H1 (cell line): Measurements from ENCODE around the gene PLXDC2. TPM values are rescaled to one million over a fixed set of nuclear protein-coding genes. Genes with fewer than 3 reads are reported as not detected.

Source experiments
- CTCF ChIA-PET: fragments of 300-600 bp; sonication (Branson Sonifier 250); formaldehyde crosslinking; loops from one replicate; lab custom pipeline; 2021; ENCODE audit not compliant: partially characterized antibody; lab: Charles Lee
- POLR2A ChIA-PET: fragments of 300-600 bp; sonication (Branson Sonifier 250); formaldehyde crosslinking; loops from one replicate; lab custom pipeline; 2021; ENCODE audit warnings: inconsistent platforms; ENCODE audit not compliant: partially characterized antibody; lab: Charles Lee
- DNase-seq, 2 experiments: peaks; one replicate each; pipeline versions ENCODE4 v3.0.0 to v3.0.0-alpha.2; 2010 to 2022; ENCODE audit warnings: low spot score in 2 of 2, low read depth in 1 of 2, mixed read lengths in 1 of 2
- FAIRE-seq: peaks from 2 replicates; lab custom pipeline; 2011; peaks lifted over from hg19 to GRCh38; lab: Jason Lieb, UNC
- H2AFZ ChIP-seq: 2 replicates; pipeline ENCODE4 v1.8.1; 2012; ENCODE audit warnings: low read length, inconsistent platforms
- H2AK5ac ChIP-seq: 2 replicates; pipeline ENCODE4 v1.6.1; 2013; ENCODE audit warnings: low read depth, low read length
- H2BK120ac ChIP-seq: replicated peaks from 2 replicates; pipeline ENCODE3; 2013; ENCODE audit warnings: low read depth, low read length, inconsistent platforms
- H2BK12ac ChIP-seq: 2 replicates; pipeline ENCODE4 v1.6.1; 2013; ENCODE audit warnings: low read depth, low read length
- H2BK15ac ChIP-seq: 2 replicates; pipeline ENCODE4 v1.6.1; 2013; ENCODE audit warnings: low read length
- H2BK20ac ChIP-seq: 2 replicates; pipeline ENCODE4 v1.6.1; 2013; ENCODE audit warnings: low read length
- H2BK5ac ChIP-seq: 2 replicates; pipeline ENCODE4 v1.6.1; 2013; ENCODE audit warnings: low read depth, low read length
- H3K14ac ChIP-seq: 2 replicates; pipeline ENCODE4 v1.6.1; 2013; ENCODE audit warnings: inconsistent platforms; ENCODE audit not compliant: insufficient read length
- H3K18ac ChIP-seq: 2 replicates; pipeline ENCODE4 v1.6.1; 2013; ENCODE audit warnings: low read length; ENCODE audit errors: extremely low read depth
- H3K23ac ChIP-seq: 2 replicates; pipeline ENCODE4 v1.6.1; 2013; ENCODE audit warnings: inconsistent platforms; ENCODE audit not compliant: insufficient read length
- H3K23me2 ChIP-seq: 2 replicates; pipeline ENCODE4 v1.6.1; 2013; ENCODE audit warnings: low read depth, low read length
- H3K27ac ChIP-seq: 2 replicates; pipeline ENCODE4 v1.6.1; 2011; ENCODE audit warnings: low read depth, low read length, inconsistent platforms
- H3K27me3 ChIP-seq, 4 experiments: replicated peaks in 1 of 4; 1 replicate in 1 of 4; 2 replicates in 3 of 4; pipeline versions ENCODE4 v1.6.1 to v1.8.1; 2011 to 2013; ENCODE audit warnings: low read length in 3 of 4, mild to moderate bottlenecking in 3 of 4, inconsistent platforms in 2 of 4, mixed read lengths in 2 of 4, moderate library complexity in 1 of 4; ENCODE audit not compliant: control insufficient read depth in 3 of 4, insufficient read depth in 3 of 4; ENCODE audit errors: extremely low read depth in 1 of 4
- H3K36me3 ChIP-seq, 4 experiments: 2 replicates each; pipeline versions ENCODE4 v1.6.1 to v1.8.1; 2011 to 2013; ENCODE audit warnings: mild to moderate bottlenecking in 4 of 4, low read length in 3 of 4, moderate library complexity in 2 of 4, control low read depth in 1 of 4, inconsistent platforms in 1 of 4; ENCODE audit not compliant: insufficient read depth in 4 of 4, control insufficient read depth in 2 of 4
- H3K4ac ChIP-seq: replicated peaks from 2 replicates; pipeline ENCODE3; 2013; ENCODE audit warnings: low read length, low read depth, mixed read lengths, inconsistent platforms; ENCODE audit not compliant: insufficient read length
- H3K4me1 ChIP-seq, 4 experiments: replicated peaks in 1 of 4; 1 replicate in 1 of 4; 2 replicates in 3 of 4; pipeline versions ENCODE4 v1.6.1 to v1.8.1; 2011 to 2013; ENCODE audit warnings: low read length in 3 of 4, inconsistent platforms in 2 of 4, mixed read lengths in 1 of 4; ENCODE audit not compliant: insufficient read depth in 4 of 4, control insufficient read depth in 3 of 4
- H3K4me2 ChIP-seq, 2 experiments: 2 replicates each; pipeline versions ENCODE4 v1.6.1 to v1.8.1; 2011 to 2013; ENCODE audit warnings: low read depth in 2 of 2, low read length in 2 of 2, control low read depth in 1 of 2, inconsistent platforms in 1 of 2, mild to moderate bottlenecking in 1 of 2; ENCODE audit not compliant: insufficient read depth in 1 of 2
- H3K4me3 ChIP-seq, 4 experiments: fragments of 200-600, 300-600 bp in 1 of 4; sonication (generic), shearing (Covaris generic), sonication (Bioruptor Twin) in 1 of 4; 2 replicates each; pipeline versions ENCODE4 v1.5.1 to v1.8.1; 2011 to 2016; ENCODE audit warnings: low read length in 4 of 4, low read depth in 3 of 4, control low read depth in 2 of 4, inconsistent platforms in 2 of 4, mild to moderate bottlenecking in 2 of 4, mixed read lengths in 1 of 4, moderate library complexity in 1 of 4; ENCODE audit not compliant: insufficient read depth in 2 of 4; ENCODE audit errors: extremely low read depth in 1 of 4
- H3K56ac ChIP-seq: replicated peaks from 2 replicates; pipeline ENCODE3; 2013; ENCODE audit warnings: low read depth, mild to moderate bottlenecking, mixed read lengths, low read length, inconsistent platforms; ENCODE audit not compliant: insufficient read length
- H3K79me1 ChIP-seq: 2 replicates; pipeline ENCODE4 v1.6.1; 2013; ENCODE audit warnings: low read depth, low read length, control low read depth
- H3K79me2 ChIP-seq, 2 experiments: 2 replicates each; pipeline versions ENCODE4 v1.6.1 to v1.8.1; 2012 to 2013; ENCODE audit warnings: low read length in 2 of 2, mild to moderate bottlenecking in 2 of 2, inconsistent platforms in 1 of 2; ENCODE audit not compliant: insufficient read depth in 2 of 2, control insufficient read depth in 1 of 2
- H3K9ac ChIP-seq, 4 experiments: replicated peaks in 1 of 4; 1 replicate in 1 of 4; 2 replicates in 3 of 4; pipeline versions ENCODE4 v1.6.1 to v1.8.1; 2011 to 2013; ENCODE audit warnings: low read depth in 3 of 4, low read length in 3 of 4, control low read depth in 2 of 4, mild to moderate bottlenecking in 2 of 4, moderate library complexity in 2 of 4, inconsistent platforms in 1 of 4; ENCODE audit errors: extremely low read depth in 1 of 4
- H3K9me3 ChIP-seq, 2 experiments: 2 replicates each; pipeline versions ENCODE4 v1.6.1 to v1.8.1; 2012 to 2013; ENCODE audit warnings: mild to moderate bottlenecking in 2 of 2, moderate library complexity in 2 of 2, control low read depth in 1 of 2, inconsistent platforms in 1 of 2, low read depth in 1 of 2, low read length in 1 of 2, mixed read lengths in 1 of 2; ENCODE audit not compliant: insufficient read depth in 2 of 2
- H4K20me1 ChIP-seq, 2 experiments: replicated peaks in 1 of 2; 2 replicates each; pipeline versions ENCODE3 to v1.8.1; 2011 to 2013; ENCODE audit warnings: inconsistent platforms in 2 of 2, low read length in 2 of 2, mild to moderate bottlenecking in 1 of 2; ENCODE audit not compliant: insufficient read depth in 2 of 2, control insufficient read depth in 1 of 2
- H4K5ac ChIP-seq: 2 replicates; pipeline ENCODE4 v1.6.1; 2013; ENCODE audit warnings: low read length, low read depth, mixed read lengths, inconsistent platforms; ENCODE audit not compliant: insufficient read length
- H4K8ac ChIP-seq: 2 replicates; pipeline ENCODE4 v1.8.0; 2013; ENCODE audit warnings: mild to moderate bottlenecking, moderate library complexity, low read length, inconsistent platforms; ENCODE audit not compliant: insufficient read depth; ENCODE audit errors: extremely low read depth
- H4K91ac ChIP-seq: replicated peaks from 2 replicates; pipeline ENCODE3; 2013; ENCODE audit warnings: low read length, mixed read lengths, inconsistent platforms; ENCODE audit not compliant: insufficient read length
- ATF3 ChIP-seq: IDR thresholded peaks from 2 replicates; pipeline ENCODE4 v1.6.1; 2011; ENCODE audit warnings: low read depth, mild to moderate bottlenecking, low read length; ENCODE audit not compliant: insufficient read depth
- CTCF ChIP-seq, 3 experiments: IDR thresholded peaks; 1 replicate in 2 of 3; 2 replicates in 1 of 3; pipeline versions ENCODE4 v1.5.1 to v1.6.1; 2011; ENCODE audit warnings: low read length in 3 of 3, mild to moderate bottlenecking in 3 of 3, inconsistent platforms in 2 of 3, low read depth in 1 of 3, moderate library complexity in 1 of 3; ENCODE audit not compliant: insufficient read depth in 1 of 3; ENCODE audit errors: control extremely low read depth in 1 of 3
- RAD21 ChIP-seq, 2 experiments: IDR thresholded peaks in 1 of 2; conservative IDR thresholded peaks in 1 of 2; 2 replicates each; pipeline ENCODE4 v1.6.1; 2011; ENCODE audit warnings: low read depth in 2 of 2, low read length in 2 of 2, improper control_type of control experiment in 1 of 2, inconsistent platforms in 1 of 2, mild to moderate bottlenecking in 1 of 2, moderate library complexity in 1 of 2
- WGBS, 2 experiments: shearing (Covaris generic) in 1 of 2; methylation state at CpG; one replicate each; pipeline versions ENCODE4 v1.1.6 to v1.1.7; 2013 to 2015; ENCODE audit warnings: low lambda C conversion rate in 2 of 2, mixed read lengths in 2 of 2, inconsistent platforms in 1 of 2, low coverage in 1 of 2, missing lambda C conversion rate in 1 of 2; ENCODE audit not compliant: insufficient replicate concordance in 2 of 2, insufficient coverage in 1 of 2, insufficient read length in 1 of 2; ENCODE audit errors: extremely low coverage in 1 of 2, missing lambda C conversion rate in 1 of 2; 5-methylcytosine and 5-hydroxymethylcytosine counted together
- polyA plus RNA-seq, 7 experiments: library from polyadenylated mRNA; depleted of rRNA in 3 of 7; stranded (reverse) in 5 of 7; unstranded in 2 of 7; fragments of >200 nt in 5 of 7; fragments of 200-250 nt in 2 of 7; gene quantifications; 1 replicate in 5 of 7; 2 replicates in 1 of 7; 4 replicates in 1 of 7; pipeline versions ENCODE4 v1.2.1 to v1.2.3, GENCODE V29; 2011 to 2013; ENCODE audit warnings: missing spikeins in 2 of 7, mixed read lengths in 2 of 7
- total RNA-seq: library from RNA; stranded (reverse); fragmentation: NEBNext Ultra II Directional; extraction: Animal tissue kit (Norgen Biotek cat#: 25700); gene quantifications from 2 replicates; pipeline ENCODE4 v1.2.1, GENCODE V29; 2021

The PLXDC2 gene
- total and polyA plus RNA-seq, 2 of the 8 experiments (the other 6 are each of a cell fraction or from before 2014, with no cell fraction given) = 23.0 to 40.5 TPM

GRCh38 chr10:19819419-19820033, 3.3 kb downstream of the PLXDC2 start:
- no peak overlapping the region for H2BK15ac ChIP-seq
- TF ChIP-seq ATF3 (no peak), RAD21 (IDR thresholded peaks at IDR 0.05 in 1 of 2, conservative IDR thresholded peaks at IDR 0.05 in 1 of 2; ENCODE audit: low read depth in 2 of 2, low read length in 2 of 2) (peak; percentile 57 to 64), CTCF (IDR thresholded peaks at IDR 0.05; ENCODE audit: control extremely low read depth in 1 of 3, insufficient read depth in 1 of 3, low read depth in 1 of 3, low read length in 3 of 3) (peak in 2 of 3 experiments; percentile 21 to 61; a peak in 2 of 4 replicates)
- H4K20me1 ChIP-seq = no peaks in the 10 kb centered on the region
- FAIRE-seq (no peak), DNase-seq (no peak)
- H3K79me2 ChIP-seq = peaks cover 5 to 78% of the 10 kb centered on the region in 2 experiments; a peak in 3 of 4 replicates
- H3K14ac ChIP-seq = no peak overlapping the region
- H3K4ac ChIP-seq = no peak overlapping the region
- H3K27me3 ChIP-seq = no peaks in the 10 kb centered on the region
- H4K5ac ChIP-seq = no peak overlapping the region
- no peak overlapping the region for H3K9ac ChIP-seq
- ChIA-PET POLR2A (interaction anchor here (0.8 kb wide), 1 partner anchor 52 kb away, joined by 4 read pairs; no protein-coding TSS in a partner anchor), CTCF (interaction anchor here (0.6 to 1.7 kb wide), 12 partner anchors 9 to 950 kb away, joined by 3 to 12 read pairs (median 4); no protein-coding TSS in a partner anchor)
- no peak overlapping the region for H2BK12ac ChIP-seq
- H2AFZ ChIP-seq = no peak overlapping the region
- H3K79me1 ChIP-seq = no peaks in the 10 kb centered on the region; the same call in 1 of the 2 replicates
- no peak overlapping the region for H2BK5ac ChIP-seq
- no peak overlapping the region for H3K18ac ChIP-seq
- H3K23me2 ChIP-seq = peaks cover 13% of the 10 kb centered on the region
- H3K56ac ChIP-seq = no peak overlapping the region
- H2BK120ac ChIP-seq = no peak overlapping the region
- peak overlapping the region; percentile 70 to 78 for H3K4me2 ChIP-seq
- H4K91ac ChIP-seq = no peak overlapping the region
- no peak overlapping the region for H2BK20ac ChIP-seq
- H3K4me3 ChIP-seq = peak overlapping the region in 2 of 4 experiments; percentile 87 to 99; a peak in 3 of 8 replicates
- H3K9me3 ChIP-seq = no peaks in the 10 kb centered on the region
- peaks cover 0 to 4% (median 0%) of the 10 kb centered on the region in 4 experiments; a peak in 2 of 8 replicates for H3K36me3 ChIP-seq
- H3K27ac ChIP-seq = no peak overlapping the region
- no peak overlapping the region for H3K23ac ChIP-seq
- no peak overlapping the region for H4K8ac ChIP-seq
- WGBS, 2 experiments = 4% methylated on average over 2 of the region's 2 CpGs; no CpG with 5 or more reads in 1 of the 2 experiments
- H3K4me1 ChIP-seq = no peaks in the 10 kb centered on the region; a peak in 1 of 7 replicates
- H2AK5ac ChIP-seq = no peak overlapping the region
